H9 (cell line): ENCODE measurements around the gene ZKSCAN4. TPM values are rescaled to one million over a fixed set of nuclear protein-coding genes. Genes with fewer than 3 reads are reported as not detected.

ENCODE experiments used
- DNase-seq: peaks from one replicate; pipeline ENCODE4 v3.0.0-alpha.2; 2017
- H2AFZ ChIP-seq: one replicate; pipeline ENCODE4 v1.6.1; 2013; ENCODE audit warnings: mild to moderate bottlenecking, low read length, control low read depth, moderate library complexity
- H2AK5ac ChIP-seq: 2 replicates; pipeline ENCODE4 v1.6.1; 2013; ENCODE audit warnings: low read length, control low read depth, mixed read lengths; ENCODE audit not compliant: insufficient read length
- H2BK120ac ChIP-seq: one replicate; pipeline ENCODE4 v1.6.1; 2013; ENCODE audit warnings: low read depth, mild to moderate bottlenecking, low read length, control low read depth, inconsistent platforms; ENCODE audit not compliant: poor library complexity, severe bottlenecking
- H2BK12ac ChIP-seq: 2 replicates; pipeline ENCODE4 v1.6.1; 2013; ENCODE audit warnings: low read length, control low read depth, mixed read lengths, low read depth; ENCODE audit not compliant: insufficient read length
- H2BK15ac ChIP-seq: 2 replicates; pipeline ENCODE4 v1.6.1; 2013; ENCODE audit warnings: low read depth, low read length, control low read depth
- H2BK20ac ChIP-seq: one replicate; pipeline ENCODE4 v1.6.1; 2013; ENCODE audit warnings: low read depth, mild to moderate bottlenecking, low read length, control low read depth, inconsistent platforms; ENCODE audit not compliant: poor library complexity, severe bottlenecking
- H2BK5ac ChIP-seq: 2 replicates; pipeline ENCODE4 v1.6.1; 2013; ENCODE audit warnings: low read length, control low read depth, mixed read lengths; ENCODE audit not compliant: insufficient read length
- H3K14ac ChIP-seq: 2 replicates; pipeline ENCODE4 v1.6.1; 2013; ENCODE audit warnings: low read length, control low read depth; ENCODE audit not compliant: insufficient read depth
- H3K18ac ChIP-seq: 2 replicates; pipeline ENCODE4 v1.6.1; 2013; ENCODE audit warnings: low read depth, mild to moderate bottlenecking, mixed read lengths, low read length, control low read depth; ENCODE audit not compliant: insufficient read length
- H3K23ac ChIP-seq: 2 replicates; pipeline ENCODE4 v1.6.1; 2013; ENCODE audit warnings: low read length, control low read depth, mixed read lengths, low read depth; ENCODE audit not compliant: insufficient read length
- H3K23me2 ChIP-seq: 2 replicates; pipeline ENCODE4 v1.6.1; 2013; ENCODE audit warnings: low read depth, mild to moderate bottlenecking, mixed read lengths, low read length, control low read depth; ENCODE audit not compliant: insufficient read length, poor library complexity, severe bottlenecking
- H3K27ac ChIP-seq: 2 replicates; pipeline ENCODE4 v1.5.1; 2013; ENCODE audit warnings: low read length, control low read depth, mixed read lengths, low read depth; ENCODE audit not compliant: insufficient read length
- H3K27me3 ChIP-seq: 2 replicates; pipeline ENCODE4 v1.6.1; 2013; ENCODE audit warnings: low read length, control low read depth, inconsistent platforms; ENCODE audit not compliant: insufficient read depth
- H3K4ac ChIP-seq: 2 replicates; pipeline ENCODE4 v1.6.1; 2013; ENCODE audit warnings: low read depth, mild to moderate bottlenecking, control low read depth, inconsistent platforms, low read length, moderate library complexity
- H3K4me1 ChIP-seq: 2 replicates; pipeline ENCODE4 v1.6.1; 2013; ENCODE audit warnings: low read length, control low read depth, inconsistent platforms; ENCODE audit not compliant: insufficient read depth
- H3K4me2 ChIP-seq: 2 replicates; pipeline ENCODE4 v1.6.1; 2013; ENCODE audit warnings: low read length, control low read depth, mixed read lengths; ENCODE audit not compliant: insufficient read length, insufficient read depth
- H3K56ac ChIP-seq: 2 replicates; pipeline ENCODE4 v1.6.1; 2013; ENCODE audit warnings: low read depth, mild to moderate bottlenecking, mixed read lengths, low read length, control low read depth; ENCODE audit not compliant: insufficient read length
- H3K79me1 ChIP-seq: 2 replicates; pipeline ENCODE4 v1.6.1; 2013; ENCODE audit warnings: low read depth, mild to moderate bottlenecking, moderate library complexity, low read length, control low read depth, inconsistent platforms; ENCODE audit not compliant: insufficient read depth, poor library complexity, severe bottlenecking
- H3K79me2 ChIP-seq: 2 replicates; pipeline ENCODE4 v1.6.1; 2013; ENCODE audit warnings: low read length, control low read depth, inconsistent platforms; ENCODE audit not compliant: insufficient read depth
- H3K9ac ChIP-seq: 2 replicates; pipeline ENCODE4 v1.6.1; 2013; ENCODE audit warnings: low read length, control low read depth, mixed read lengths; ENCODE audit not compliant: insufficient read length; ENCODE audit errors: extremely low read depth
- H3K9me3 ChIP-seq: one replicate; pipeline ENCODE4 v1.6.1; 2013; ENCODE audit warnings: low read depth, low read length, inconsistent platforms; ENCODE audit not compliant: control insufficient read depth
- H3T11ph ChIP-seq: one replicate; pipeline ENCODE4 v1.6.1; 2013; ENCODE audit warnings: mild to moderate bottlenecking, low read length, control low read depth, inconsistent platforms
- H4K20me1 ChIP-seq: one replicate; pipeline ENCODE4 v1.6.1; 2013; ENCODE audit not compliant: control insufficient read depth, insufficient read length, insufficient read depth
- H4K5ac ChIP-seq: 2 replicates; pipeline ENCODE4 v1.6.1; 2013; ENCODE audit warnings: low read depth, mild to moderate bottlenecking, mixed read lengths, low read length, control low read depth; ENCODE audit not compliant: insufficient read length
- H4K8ac ChIP-seq: replicated peaks from 2 replicates; pipeline ENCODE4 v1.6.1; 2013; ENCODE audit warnings: low read length, control low read depth, mixed read lengths, low read depth; ENCODE audit not compliant: insufficient read length
- H4K91ac ChIP-seq: 2 replicates; pipeline ENCODE4 v1.6.1; 2013; ENCODE audit warnings: low read depth, mild to moderate bottlenecking, moderate library complexity, mixed read lengths, low read length, control low read depth; ENCODE audit not compliant: insufficient read length
- H3K27ac Mint-ChIP-seq, 3 experiments: 2 replicates in 2 of 3; 3 replicates in 1 of 3; pipeline ENCODE4 v1.8.0; 2020 to 2021; ENCODE audit warnings: mixed read lengths in 3 of 3, mild to moderate bottlenecking in 1 of 3, moderate library complexity in 1 of 3
- H3K27me3 Mint-ChIP-seq: 2 replicates; pipeline ENCODE4 v1.8.0; 2021; ENCODE audit warnings: low read depth, mild to moderate bottlenecking, moderate library complexity, mixed read lengths
- H3K36me3 Mint-ChIP-seq, 3 experiments: 2 replicates in 2 of 3; 3 replicates in 1 of 3; pipeline ENCODE4 v1.8.0; 2020 to 2021; ENCODE audit warnings: low read depth in 3 of 3, mixed read lengths in 3 of 3; ENCODE audit not compliant: insufficient read depth in 1 of 3
- H3K4me1 Mint-ChIP-seq, 2 experiments: 2 replicates each; pipeline ENCODE4 v1.8.0; 2020; ENCODE audit warnings: mixed read lengths in 2 of 2
- H3K4me3 Mint-ChIP-seq, 2 experiments: 2 replicates in 1 of 2; 3 replicates in 1 of 2; pipeline ENCODE4 v1.8.0; 2020 to 2021; ENCODE audit warnings: mild to moderate bottlenecking in 2 of 2, mixed read lengths in 2 of 2, moderate library complexity in 1 of 2
- H3K9me3 Mint-ChIP-seq, 2 experiments: 2 replicates in 1 of 2; 3 replicates in 1 of 2; pipeline ENCODE4 v1.8.0; 2020; ENCODE audit warnings: mild to moderate bottlenecking in 2 of 2, mixed read lengths in 2 of 2, moderate library complexity in 1 of 2
- WGBS: extraction: QIAGEN DNeasy Blood & Tissue Kit; methylation state at CpG from one replicate; pipeline ENCODE4 v1.1.7; 2013; ENCODE audit warnings: missing lambda C conversion rate, low lambda C conversion rate, mixed read lengths; ENCODE audit not compliant: insufficient read length; ENCODE audit errors: extremely low coverage; 5-methylcytosine and 5-hydroxymethylcytosine counted together
- total RNA-seq: library from RNA; stranded (reverse); gene quantifications from 2 replicates; pipeline ENCODE4 v1.2.1, GENCODE V29; 2021
- TF ChIP-seq, protein P1 (sequence below): fragments of 200-600 bp; sonication (generic); conservative IDR thresholded peaks from 3 replicates; pipeline ENCODE4 v1.8.0; 2021; ENCODE audit warnings: antibody characterized with exemption, mild to moderate bottlenecking

Gene ZKSCAN4
- total RNA-seq, 1 experiment from 2014 or later = 8.8 TPM

DNA sequence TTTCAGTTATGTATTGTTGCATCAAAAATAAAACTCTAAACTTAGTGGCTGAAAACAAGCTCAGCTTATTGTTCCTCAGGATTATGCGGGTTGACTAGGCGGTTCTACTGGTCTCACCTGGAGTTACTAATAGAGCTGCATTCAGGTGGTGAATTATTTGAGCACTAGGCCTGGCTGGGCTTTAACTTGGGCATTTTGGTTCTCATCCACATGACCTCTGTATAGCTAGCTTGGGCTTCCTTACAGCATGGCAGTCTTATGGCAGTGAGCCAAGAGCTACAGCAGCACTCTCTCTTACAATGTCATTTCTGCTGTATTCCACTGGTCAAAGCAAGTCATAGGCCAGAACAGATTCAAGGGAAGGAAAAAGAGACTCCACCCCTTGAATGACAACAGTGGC is 30.9 kb upstream of the ZKSCAN4 start:
- Mint-ChIP-seq H3K4me1 (peaks cover 13% of the 10 kb centered on the region in 2 experiments), H3K36me3 (peaks cover 8 to 40% (median 39%) of the 10 kb centered on the region in 3 experiments; a peak in 6 of 7 replicates), H3K27ac (no peak overlapping the region), H3K27me3 (peaks cover 1% of the 10 kb centered on the region; the same call in 1 of the 2 replicates), H3K4me3 (peak overlapping the region; percentile 95 to 97; a peak in 4 of 5 replicates), H3K9me3 (no peaks in the 10 kb centered on the region)
- Histone ChIP-seq H2BK20ac (no peak overlapping the region), H3K23me2 (peaks cover 4% of the 10 kb centered on the region), H2BK120ac (no peak overlapping the region), H3K79me2 (no peaks in the 10 kb centered on the region; the same call in 1 of the 2 replicates), H3T11ph (no peak overlapping the region), H3K56ac (no peak overlapping the region), H3K27ac (no peak overlapping the region), H2BK12ac (no peak overlapping the region), H3K4me2 (no peak overlapping the region), H2AK5ac (no peak overlapping the region), H3K18ac (no peak overlapping the region), H2BK15ac (no peak overlapping the region), H3K27me3 (no peaks in the 10 kb centered on the region), H4K91ac (no peak overlapping the region), H3K14ac (no peak overlapping the region), H3K4ac (no peak overlapping the region), H4K8ac (no peak overlapping the region), H3K4me1 (no peaks in the 10 kb centered on the region), H3K23ac (no peak overlapping the region), H2AFZ (no peak overlapping the region), H3K9ac (no peak overlapping the region), H4K5ac (no peak overlapping the region), H4K20me1 (no peaks in the 10 kb centered on the region), H2BK5ac (no peak overlapping the region), H3K9me3 (no peaks in the 10 kb centered on the region), H3K79me1 (no peaks in the 10 kb centered on the region)
- TF ChIP-seq, protein P1, sequence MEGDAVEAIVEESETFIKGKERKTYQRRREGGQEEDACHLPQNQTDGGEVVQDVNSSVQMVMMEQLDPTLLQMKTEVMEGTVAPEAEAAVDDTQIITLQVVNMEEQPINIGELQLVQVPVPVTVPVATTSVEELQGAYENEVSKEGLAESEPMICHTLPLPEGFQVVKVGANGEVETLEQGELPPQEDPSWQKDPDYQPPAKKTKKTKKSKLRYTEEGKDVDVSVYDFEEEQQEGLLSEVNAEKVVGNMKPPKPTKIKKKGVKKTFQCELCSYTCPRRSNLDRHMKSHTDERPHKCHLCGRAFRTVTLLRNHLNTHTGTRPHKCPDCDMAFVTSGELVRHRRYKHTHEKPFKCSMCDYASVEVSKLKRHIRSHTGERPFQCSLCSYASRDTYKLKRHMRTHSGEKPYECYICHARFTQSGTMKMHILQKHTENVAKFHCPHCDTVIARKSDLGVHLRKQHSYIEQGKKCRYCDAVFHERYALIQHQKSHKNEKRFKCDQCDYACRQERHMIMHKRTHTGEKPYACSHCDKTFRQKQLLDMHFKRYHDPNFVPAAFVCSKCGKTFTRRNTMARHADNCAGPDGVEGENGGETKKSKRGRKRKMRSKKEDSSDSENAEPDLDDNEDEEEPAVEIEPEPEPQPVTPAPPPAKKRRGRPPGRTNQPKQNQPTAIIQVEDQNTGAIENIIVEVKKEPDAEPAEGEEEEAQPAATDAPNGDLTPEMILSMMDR = no peak
- no peak for DNase-seq
- no CpG with 5 or more reads among the region's 2 CpGs for whole genome bisulfite sequencing
